Measurements from ENCODE around the gene IQSEC1. TPM values are rescaled to one million over a fixed set of nuclear protein-coding genes. Genes with fewer than 3 reads are reported as not detected.

Gene IQSEC1
- total RNA-seq, 1 experiment from 2014 or later, result 4.9 TPM

GRCh38 chr3:13111173-13111872 lies 38.1 kb upstream of the IQSEC1 start:
- no peaks in the 10 kb centered on the region for H3K36me3 ChIP-seq
- no peak overlapping the region for H3K4me3 ChIP-seq
- H3K27me3 ChIP-seq, result no peaks in the 10 kb centered on the region
- no peak for DNase-seq
- H3K9me3 ChIP-seq, result no peaks in the 10 kb centered on the region

GRCh38 chr3:13110678-13111116 lies 37.5 kb upstream of the IQSEC1 start:
- Histone ChIP-seq H3K9me3 (no peaks in the 10 kb centered on the region), H3K27me3 (no peaks in the 10 kb centered on the region), H3K4me3 (no peak overlapping the region), H3K36me3 (no peaks in the 10 kb centered on the region)
- no peak for DNase-seq

GRCh38 chr3:13109516-13109915 lies 36.3 kb upstream of the IQSEC1 start:
- no peaks in the 10 kb centered on the region for H3K9me3 ChIP-seq
- H3K36me3 ChIP-seq, result no peaks in the 10 kb centered on the region
- H3K27me3 ChIP-seq, result no peaks in the 10 kb centered on the region
- DNase-seq, result no peak
- no peak overlapping the region for H3K4me3 ChIP-seq

GRCh38 chr3:13108861-13109260 lies 35.6 kb upstream of the IQSEC1 start:
- no peak for DNase-seq
- H3K36me3 ChIP-seq, result no peaks in the 10 kb centered on the region
- H3K9me3 ChIP-seq, result no peaks in the 10 kb centered on the region
- H3K27me3 ChIP-seq, result no peaks in the 10 kb centered on the region
- no peak overlapping the region for H3K4me3 ChIP-seq

GRCh38 chr3:13107661-13108060 lies 34.4 kb upstream of the IQSEC1 start:
- H3K27me3 ChIP-seq, result no peaks in the 10 kb centered on the region
- H3K36me3 ChIP-seq, result no peaks in the 10 kb centered on the region
- no peak for DNase-seq
- no peak overlapping the region for H3K4me3 ChIP-seq
- H3K9me3 ChIP-seq, result no peaks in the 10 kb centered on the region

GRCh38 chr3:13106308-13107001 lies 33.2 kb upstream of the IQSEC1 start:
- H3K9me3 ChIP-seq, result no peaks in the 10 kb centered on the region
- peak; percentile 27 for DNase-seq
- H3K36me3 ChIP-seq, result no peaks in the 10 kb centered on the region
- H3K4me3 ChIP-seq, result no peak overlapping the region
- no peaks in the 10 kb centered on the region for H3K27me3 ChIP-seq

GRCh38 chr3:13105896-13106250 lies 32.6 kb upstream of the IQSEC1 start:
- H3K36me3 ChIP-seq, result no peaks in the 10 kb centered on the region
- no peak overlapping the region for H3K4me3 ChIP-seq
- no peaks in the 10 kb centered on the region for H3K27me3 ChIP-seq
- H3K9me3 ChIP-seq, result no peaks in the 10 kb centered on the region
- no peak for DNase-seq

GRCh38 chr3:13105181-13105895 lies 32.1 kb upstream of the IQSEC1 start:
- H3K27me3 ChIP-seq, result no peaks in the 10 kb centered on the region
- no peak overlapping the region for H3K4me3 ChIP-seq
- no peaks in the 10 kb centered on the region for H3K36me3 ChIP-seq
- no peaks in the 10 kb centered on the region for H3K9me3 ChIP-seq
- DNase-seq, result no peak

- no peaks in the 10 kb centered on the region for H3K36me3 ChIP-seq
- no peak overlapping the region for H3K4me3 ChIP-seq
- H3K27me3 ChIP-seq, result no peaks in the 10 kb centered on the region
- no peak for DNase-seq
- no peaks in the 10 kb centered on the region for H3K9me3 ChIP-seq
These were observed 31.3 kb upstream of the IQSEC1 start for GRCh38 chr3:13104511-13104910.

GRCh38 chr3:13103416-13104058 lies 30.3 kb upstream of the IQSEC1 start:
- Histone ChIP-seq H3K27me3 (no peaks in the 10 kb centered on the region), H3K4me3 (no peak overlapping the region), H3K36me3 (no peaks in the 10 kb centered on the region), H3K9me3 (no peaks in the 10 kb centered on the region)
- no peak for DNase-seq

- Histone ChIP-seq H3K27me3 (no peaks in the 10 kb centered on the region), H3K4me3 (no peak overlapping the region), H3K9me3 (no peaks in the 10 kb centered on the region), H3K36me3 (no peaks in the 10 kb centered on the region)
- DNase-seq, result no peak
These were observed 29.4 kb upstream of the IQSEC1 start for GRCh38 chr3:13102386-13103345.

GRCh38 chr3:13099707-13100106 lies 26.5 kb upstream of the IQSEC1 start:
- Histone ChIP-seq H3K9me3 (no peaks in the 10 kb centered on the region), H3K4me3 (no peak overlapping the region), H3K36me3 (no peaks in the 10 kb centered on the region), H3K27me3 (no peaks in the 10 kb centered on the region)
- no peak for DNase-seq

- Histone ChIP-seq H3K9me3 (no peaks in the 10 kb centered on the region), H3K4me3 (no peak overlapping the region), H3K36me3 (no peaks in the 10 kb centered on the region), H3K27me3 (no peaks in the 10 kb centered on the region)
- DNase-seq, result no peak
These were observed 25.2 kb upstream of the IQSEC1 start for GRCh38 chr3:13098192-13098988.

- no peaks in the 10 kb centered on the region for H3K27me3 ChIP-seq
- H3K36me3 ChIP-seq, result no peaks in the 10 kb centered on the region
- H3K9me3 ChIP-seq, result no peaks in the 10 kb centered on the region
- no peak for DNase-seq
- H3K4me3 ChIP-seq, result no peak overlapping the region
These were observed 23.1 kb upstream of the IQSEC1 start for GRCh38 chr3:13096356-13096755.

- no peaks in the 10 kb centered on the region for H3K36me3 ChIP-seq
- H3K4me3 ChIP-seq, result no peak overlapping the region
- DNase-seq, result no peak
- no peaks in the 10 kb centered on the region for H3K9me3 ChIP-seq
- H3K27me3 ChIP-seq, result no peaks in the 10 kb centered on the region
These were observed 22.2 kb upstream of the IQSEC1 start for GRCh38 chr3:13095408-13095937.
